ENCODE data around the gene KCNC1. TPM values are rescaled to one million over a fixed set of nuclear protein-coding genes. Genes with fewer than 3 reads are reported as not detected.

The KCNC1 gene
- total and polyA plus RNA-seq, 2 experiments from 2014 or later, result 0.01 to 0.20 TPM

- TF ChIP-seq CTCF (IDR thresholded peaks at IDR 0.05; ENCODE audit: poor library complexity) (peak; percentile 9), EZH2phosphoT487 (IDR thresholded peaks at IDR 0.05; ENCODE audit: low read depth, severe bottlenecking, unreplicated experiment) (no peak), EZH2 (IDR thresholded peaks at IDR 0.05; ENCODE audit: borderline replicate concordance) (no peak)
- WGBS (ENCODE audit: low lambda C conversion rate, missing lambda C conversion rate), result 86% methylated on average over 5 of the region's 5 CpGs
Observed at GRCh38 chr11:17827006-17827405, 92.4 kb downstream of the KCNC1 start.

GRCh38 chr11:17828311-17828751, 93.8 kb downstream of the KCNC1 start:
- Histone ChIP-seq H3K27ac (no peak overlapping the region), H3K9me2 (replicated peaks; ENCODE audit: insufficient read depth) (no peaks in the 10 kb centered on the region), H3K79me2 (no peaks in the 10 kb centered on the region), H3K4me2 (no peak overlapping the region), H4K20me1 (ENCODE audit: insufficient read depth, poor library complexity, severe bottlenecking) (no peaks in the 10 kb centered on the region), H3K27me3 (no peaks in the 10 kb centered on the region), H3K4me3 (no peak overlapping the region), H3K36me3 (replicated peaks; ENCODE audit: insufficient read depth, low read depth) (no peaks in the 10 kb centered on the region), H3K9me3 (ENCODE audit: low read depth) (no peaks in the 10 kb centered on the region), H2AFZ (no peak overlapping the region), H3K4me1 (ENCODE audit: insufficient read depth) (no peaks in the 10 kb centered on the region)
- 81% methylated on average over 9 of the region's 9 CpGs for WGBS (ENCODE audit: low lambda C conversion rate, missing lambda C conversion rate)
- DNase-seq (ENCODE audit: low spot score), result peak; percentile 17
- no peak for TF ChIP-seq EZH2phosphoT487 (IDR thresholded peaks at IDR 0.05; ENCODE audit: low read depth, severe bottlenecking, unreplicated experiment)
- no peak for TF ChIP-seq EZH2 (IDR thresholded peaks at IDR 0.05; ENCODE audit: borderline replicate concordance)
- no peak for TF ChIP-seq CTCF (IDR thresholded peaks at IDR 0.05; ENCODE audit: poor library complexity)

More at GRCh38 chr11:17827006-17827405, 92.4 kb downstream of the KCNC1 start:
- Histone ChIP-seq H3K9me3 (ENCODE audit: low read depth) (no peaks in the 10 kb centered on the region), H4K20me1 (ENCODE audit: insufficient read depth, poor library complexity, severe bottlenecking) (no peaks in the 10 kb centered on the region), H2AFZ (no peak overlapping the region), H3K79me2 (no peaks in the 10 kb centered on the region), H3K27me3 (no peaks in the 10 kb centered on the region), H3K27ac (no peak overlapping the region), H3K4me1 (ENCODE audit: insufficient read depth) (no peaks in the 10 kb centered on the region), H3K9me2 (replicated peaks; ENCODE audit: insufficient read depth) (no peaks in the 10 kb centered on the region), H3K4me2 (no peak overlapping the region), H3K36me3 (replicated peaks; ENCODE audit: insufficient read depth, low read depth) (no peaks in the 10 kb centered on the region), H3K4me3 (no peak overlapping the region)
- DNase-seq (ENCODE audit: low spot score), result no peak

- no peak for TF ChIP-seq EZH2phosphoT487 (IDR thresholded peaks at IDR 0.05; ENCODE audit: low read depth, severe bottlenecking, unreplicated experiment)
- TF ChIP-seq EZH2 (IDR thresholded peaks at IDR 0.05; ENCODE audit: borderline replicate concordance), result no peak
- TF ChIP-seq CTCF (IDR thresholded peaks at IDR 0.05; ENCODE audit: poor library complexity), result no peak
- H3K27me3 ChIP-seq, result no peaks in the 10 kb centered on the region
- 78% methylated on average over 1 of the region's 1 CpG for WGBS (ENCODE audit: low lambda C conversion rate, missing lambda C conversion rate)
Observed at GRCh38 chr11:17831228-17831627, 96.6 kb downstream of the KCNC1 start.

GRCh38 chr11:17831883-17832282, 97.3 kb downstream of the KCNC1 start:
- H3K79me2 ChIP-seq, result no peaks in the 10 kb centered on the region
- no peak overlapping the region for H3K4me2 ChIP-seq
- H3K36me3 ChIP-seq (replicated peaks; ENCODE audit: insufficient read depth, low read depth), result no peaks in the 10 kb centered on the region
- H3K4me1 ChIP-seq (ENCODE audit: insufficient read depth), result no peaks in the 10 kb centered on the region
- no peak for DNase-seq (ENCODE audit: low spot score)
- H3K4me3 ChIP-seq, result no peak overlapping the region
- no peaks in the 10 kb centered on the region for H4K20me1 ChIP-seq (ENCODE audit: insufficient read depth, poor library complexity, severe bottlenecking)
- no peak overlapping the region for H3K27ac ChIP-seq
- TF ChIP-seq CTCF (IDR thresholded peaks at IDR 0.05; ENCODE audit: poor library complexity), result no peak
- no peak for TF ChIP-seq EZH2 (IDR thresholded peaks at IDR 0.05; ENCODE audit: borderline replicate concordance)
- TF ChIP-seq EZH2phosphoT487 (IDR thresholded peaks at IDR 0.05; ENCODE audit: low read depth, severe bottlenecking, unreplicated experiment), result no peak
- no peaks in the 10 kb centered on the region for H3K9me3 ChIP-seq (ENCODE audit: low read depth)
- H3K27me3 ChIP-seq, result no peaks in the 10 kb centered on the region
- H2AFZ ChIP-seq, result no peak overlapping the region
- H3K9me2 ChIP-seq (replicated peaks; ENCODE audit: insufficient read depth), result no peaks in the 10 kb centered on the region
- WGBS (ENCODE audit: low lambda C conversion rate, missing lambda C conversion rate), result 95% methylated on average over 3 of the region's 3 CpGs

More at GRCh38 chr11:17831228-17831627, 96.6 kb downstream of the KCNC1 start:
- no peak overlapping the region for H2AFZ ChIP-seq
- no peaks in the 10 kb centered on the region for H3K4me1 ChIP-seq (ENCODE audit: insufficient read depth)
- H3K9me2 ChIP-seq (replicated peaks; ENCODE audit: insufficient read depth), result no peaks in the 10 kb centered on the region
- DNase-seq (ENCODE audit: low spot score), result no peak
- H3K4me2 ChIP-seq, result no peak overlapping the region
- H3K9me3 ChIP-seq (ENCODE audit: low read depth), result no peaks in the 10 kb centered on the region
- no peaks in the 10 kb centered on the region for H3K79me2 ChIP-seq
- H4K20me1 ChIP-seq (ENCODE audit: insufficient read depth, poor library complexity, severe bottlenecking), result no peaks in the 10 kb centered on the region
- no peaks in the 10 kb centered on the region for H3K36me3 ChIP-seq (replicated peaks; ENCODE audit: insufficient read depth, low read depth)
- no peak overlapping the region for H3K27ac ChIP-seq
- no peak overlapping the region for H3K4me3 ChIP-seq
